NB4 (cell line): ENCODE results near the gene PPIL1.

Experiments
- DNase-seq: peaks from one replicate; pipeline ENCODE4 v3.0.0; 2010; ENCODE audit warnings: low read depth
- H3K4me3 ChIP-seq: one replicate; pipeline ENCODE4 v1.5.1; 2011; ENCODE audit warnings: mild to moderate bottlenecking, low read depth, low read length, moderate library complexity
- CTCF ChIP-seq: IDR thresholded peaks from one replicate; pipeline ENCODE4 v1.5.1; 2012; ENCODE audit warnings: low read depth, low read length
- MAX ChIP-seq: IDR thresholded peaks from 2 replicates; pipeline ENCODE4 v1.6.1; 2011; ENCODE audit warnings: low read depth, low read length
- MYC ChIP-seq: IDR thresholded peaks from 2 replicates; pipeline ENCODE4 v1.6.1; 2011; ENCODE audit warnings: low read depth, low read length
- POLR2A ChIP-seq: IDR thresholded peaks from 2 replicates; pipeline ENCODE4 v1.6.1; 2011; ENCODE audit warnings: mild to moderate bottlenecking; ENCODE audit not compliant: insufficient read length; ENCODE audit errors: extremely low read depth

PPIL1 gene

GRCh38 chr6:36874443-36875249 lies at the start of gene PPIL1:
Gene PPIL1 (minus strand): TSS chr6:36874803. CDS start chr6:36874772, 31 bp downstream.
- peak; percentile 85 for TF ChIP-seq MYC
- TF ChIP-seq POLR2A, result peak; percentile 47
- TF ChIP-seq MAX, result peak; percentile 67
- no peak for TF ChIP-seq CTCF
- H3K4me3 ChIP-seq, result peak within 1 kb of the TSS; percentile 84
- peak; percentile 92 for DNase-seq

- DNase-seq, result no peak
- no peak for TF ChIP-seq POLR2A
- TF ChIP-seq MYC, result no peak
- no peak for TF ChIP-seq MAX
- TF ChIP-seq CTCF, result no peak
- H3K4me3 ChIP-seq, result no peak overlapping the region
These were observed 49.5 kb upstream of the PPIL1 start for GRCh38 chr6:36924131-36924530.

GRCh38 chr6:36920546-36920945 lies 45.9 kb upstream of the PPIL1 start:
- no peak for DNase-seq
- no peak overlapping the region for H3K4me3 ChIP-seq
- TF ChIP-seq MAX, result no peak
- no peak for TF ChIP-seq MYC
- no peak for TF ChIP-seq POLR2A

- no peak overlapping the region for H3K4me3 ChIP-seq
- TF ChIP-seq CTCF (no peak), POLR2A (no peak), MAX (no peak), MYC (no peak)
- DNase-seq, result no peak
These were observed 45.4 kb upstream of the PPIL1 start for GRCh38 chr6:36920049-36920448.

- DNase-seq, result no peak
- H3K4me3 ChIP-seq, result no peak overlapping the region
- TF ChIP-seq MAX (no peak), POLR2A (no peak), MYC (no peak), CTCF (no peak)
These were observed 43.1 kb upstream of the PPIL1 start for GRCh38 chr6:36917541-36918193.

- no peak for DNase-seq
- TF ChIP-seq MAX (no peak), MYC (no peak), POLR2A (no peak), CTCF (no peak)
- no peak overlapping the region for H3K4me3 ChIP-seq
These were observed 41.5 kb upstream of the PPIL1 start for GRCh38 chr6:36916126-36916525.
